Activated CD8-positive, alpha-beta memory T cell treated with anti-CD3 and anti-CD28 coated beads for 48 hours (primary cell): ENCODE results near the gene COL26A1.

Experiments used
- DNase-seq, 3 experiments: peaks; one replicate each; pipeline ENCODE4 v3.0.0-alpha.2; 2020; ENCODE audit warnings: low read depth in 2 of 3, low spot score in 2 of 3

Gene COL26A1

GRCh38 chr7:101532400-101533102 lies 169.9 kb downstream of the COL26A1 start:
- DNase-seq, result no peak

GRCh38 chr7:101533103-101533465 lies 170.4 kb downstream of the COL26A1 start:
- DNase-seq, result no peak

- no peak for DNase-seq
These were observed 171.5 kb downstream of the COL26A1 start for GRCh38 chr7:101534015-101534803.

GRCh38 chr7:101534873-101535272 lies 172.2 kb downstream of the COL26A1 start:
- DNase-seq, result no peak

GRCh38 chr7:101535351-101535751 lies 172.7 kb downstream of the COL26A1 start:
- DNase-seq, result no peak

- DNase-seq, result no peak
These were observed 173.6 kb downstream of the COL26A1 start for GRCh38 chr7:101536232-101536631.

GRCh38 chr7:101536668-101537067 lies 174.0 kb downstream of the COL26A1 start:
- DNase-seq, result no peak

- DNase-seq, result no peak
These were observed 174.5 kb downstream of the COL26A1 start for GRCh38 chr7:101537205-101537604.

- no peak for DNase-seq
These were observed 175.4 kb downstream of the COL26A1 start for GRCh38 chr7:101537935-101538595.

- peak; percentile 28 to 64 (median 54) for DNase-seq
These were observed 176.2 kb downstream of the COL26A1 start for GRCh38 chr7:101538596-101539459.

GRCh38 chr7:101539784-101540183 lies 177.1 kb downstream of the COL26A1 start:
- DNase-seq, result no peak

- peak; percentile 15 to 77 (median 73) for DNase-seq
These were observed 180.0 kb downstream of the COL26A1 start for GRCh38 chr7:101542527-101543241.

GRCh38 chr7:101543242-101543766 lies 180.6 kb downstream of the COL26A1 start:
- DNase-seq, result no peak

GRCh38 chr7:101543846-101544245 lies 181.2 kb downstream of the COL26A1 start:
- no peak for DNase-seq

- no peak for DNase-seq
These were observed 182.9 kb downstream of the COL26A1 start for GRCh38 chr7:101545441-101546190.

GRCh38 chr7:101546308-101546936 lies 183.7 kb downstream of the COL26A1 start:
- DNase-seq, result no peak

- no peak for DNase-seq
These were observed 184.6 kb downstream of the COL26A1 start for GRCh38 chr7:101547022-101547915.
